ENCODE data around the gene KDM1B.

KDM1B gene

DNA sequence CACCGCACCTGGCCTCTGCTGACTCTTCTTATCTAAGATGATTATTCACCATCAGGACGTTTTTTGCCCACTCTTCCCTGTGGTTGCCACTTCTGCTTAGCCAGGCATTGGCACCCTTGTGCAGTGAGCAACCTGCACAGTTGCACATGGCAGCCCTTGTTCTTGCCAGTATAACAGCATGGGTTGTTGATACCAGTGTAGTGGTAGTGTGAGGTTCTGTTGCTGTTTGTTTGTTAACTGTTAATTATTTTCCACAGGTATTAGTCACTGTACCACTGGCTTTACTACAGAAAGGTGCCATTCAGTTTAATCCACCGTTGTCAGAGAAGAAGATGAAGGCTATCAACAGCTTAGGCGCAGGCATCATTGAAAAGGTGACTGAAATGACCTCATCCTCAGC, 57.0 kb downstream of the KDM1B start:
- TF ChIP-seq, protein P1, sequence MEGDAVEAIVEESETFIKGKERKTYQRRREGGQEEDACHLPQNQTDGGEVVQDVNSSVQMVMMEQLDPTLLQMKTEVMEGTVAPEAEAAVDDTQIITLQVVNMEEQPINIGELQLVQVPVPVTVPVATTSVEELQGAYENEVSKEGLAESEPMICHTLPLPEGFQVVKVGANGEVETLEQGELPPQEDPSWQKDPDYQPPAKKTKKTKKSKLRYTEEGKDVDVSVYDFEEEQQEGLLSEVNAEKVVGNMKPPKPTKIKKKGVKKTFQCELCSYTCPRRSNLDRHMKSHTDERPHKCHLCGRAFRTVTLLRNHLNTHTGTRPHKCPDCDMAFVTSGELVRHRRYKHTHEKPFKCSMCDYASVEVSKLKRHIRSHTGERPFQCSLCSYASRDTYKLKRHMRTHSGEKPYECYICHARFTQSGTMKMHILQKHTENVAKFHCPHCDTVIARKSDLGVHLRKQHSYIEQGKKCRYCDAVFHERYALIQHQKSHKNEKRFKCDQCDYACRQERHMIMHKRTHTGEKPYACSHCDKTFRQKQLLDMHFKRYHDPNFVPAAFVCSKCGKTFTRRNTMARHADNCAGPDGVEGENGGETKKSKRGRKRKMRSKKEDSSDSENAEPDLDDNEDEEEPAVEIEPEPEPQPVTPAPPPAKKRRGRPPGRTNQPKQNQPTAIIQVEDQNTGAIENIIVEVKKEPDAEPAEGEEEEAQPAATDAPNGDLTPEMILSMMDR (IDR thresholded peaks at IDR 0.05; ENCODE audit: low read depth, low read length, missing control alignments), result no peak
- no peak overlapping the region for H3K4me3 ChIP-seq (replicated peaks; ENCODE audit: low read depth, low read length)
- DNase-seq (ENCODE audit: extremely low read depth, low read depth), result no peak

DNA sequence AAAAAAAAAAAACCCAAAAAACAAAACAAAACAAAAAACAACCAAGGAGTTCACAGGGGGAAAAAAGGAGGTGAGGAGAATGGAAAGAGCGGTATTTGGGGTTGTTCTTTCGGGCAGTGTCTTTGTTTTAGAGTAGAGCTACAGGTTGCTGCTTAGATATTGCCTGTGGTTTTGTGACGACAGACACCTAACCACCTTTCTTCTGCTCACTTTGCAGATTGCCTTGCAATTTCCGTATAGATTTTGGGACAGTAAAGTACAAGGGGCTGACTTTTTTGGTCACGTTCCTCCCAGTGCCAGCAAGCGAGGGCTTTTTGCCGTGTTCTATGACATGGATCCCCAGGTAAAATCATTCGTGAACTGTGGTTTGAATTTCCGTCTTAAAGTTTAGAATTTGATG, 58.2 kb downstream of the KDM1B start:
- DNase-seq (ENCODE audit: extremely low read depth, low read depth), result no peak
- TF ChIP-seq, protein P1 (IDR thresholded peaks at IDR 0.05; ENCODE audit: low read depth, low read length, missing control alignments), result no peak
- no peak overlapping the region for H3K4me3 ChIP-seq (replicated peaks; ENCODE audit: low read depth, low read length)

DNA sequence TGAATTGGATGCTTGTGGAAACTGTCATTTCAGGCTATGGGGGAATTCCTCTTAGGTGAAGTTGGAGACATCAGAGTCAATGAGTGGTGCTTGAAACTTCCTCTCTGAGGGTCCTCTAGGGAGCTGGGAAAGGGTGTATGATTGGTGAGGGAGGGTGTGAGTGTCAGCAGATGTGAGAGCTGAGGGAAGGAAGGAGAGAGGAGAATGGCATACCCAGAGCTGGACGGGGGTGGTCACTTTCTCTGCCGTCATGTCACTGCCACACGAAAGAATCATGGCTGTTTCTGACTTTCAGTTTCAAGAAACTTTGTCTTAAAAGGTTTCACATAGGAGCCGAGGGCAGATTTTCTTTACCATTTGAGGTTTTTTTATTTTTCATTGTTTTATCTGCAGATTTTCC, 58.8 kb downstream of the KDM1B start:
- H3K4me3 ChIP-seq (replicated peaks; ENCODE audit: low read depth, low read length), result no peak overlapping the region

DNA sequence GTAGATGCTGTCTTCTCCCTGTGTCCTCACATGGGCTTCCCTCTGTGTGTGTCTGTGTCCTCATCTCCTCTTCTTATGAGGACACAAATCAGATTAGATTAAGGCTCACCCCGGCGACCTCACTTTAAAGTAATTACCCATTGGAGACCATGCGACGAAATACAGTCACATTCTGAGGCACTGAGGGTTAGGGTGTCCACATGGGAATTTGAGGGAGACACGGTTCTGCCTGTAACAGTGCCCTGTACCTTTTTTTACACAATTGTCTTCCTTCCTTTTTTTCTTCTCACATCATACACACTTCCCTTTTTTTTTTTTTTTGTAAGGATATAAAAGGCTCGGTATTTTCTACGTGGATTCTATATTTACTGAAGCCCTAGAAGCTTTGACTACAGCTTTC, 60.2 kb downstream of the KDM1B start:
- TF ChIP-seq, protein P1 (IDR thresholded peaks at IDR 0.05; ENCODE audit: low read depth, low read length, missing control alignments), result no peak
- no peak overlapping the region for H3K4me3 ChIP-seq (replicated peaks; ENCODE audit: low read depth, low read length)
- no peak for DNase-seq (ENCODE audit: extremely low read depth, low read depth)

More for the DNA sequence above, 58.8 kb downstream of the KDM1B start:
- DNase-seq (ENCODE audit: extremely low read depth, low read depth), result no peak
- TF ChIP-seq, protein P1 (IDR thresholded peaks at IDR 0.05; ENCODE audit: low read depth, low read length, missing control alignments), result no peak

DNA sequence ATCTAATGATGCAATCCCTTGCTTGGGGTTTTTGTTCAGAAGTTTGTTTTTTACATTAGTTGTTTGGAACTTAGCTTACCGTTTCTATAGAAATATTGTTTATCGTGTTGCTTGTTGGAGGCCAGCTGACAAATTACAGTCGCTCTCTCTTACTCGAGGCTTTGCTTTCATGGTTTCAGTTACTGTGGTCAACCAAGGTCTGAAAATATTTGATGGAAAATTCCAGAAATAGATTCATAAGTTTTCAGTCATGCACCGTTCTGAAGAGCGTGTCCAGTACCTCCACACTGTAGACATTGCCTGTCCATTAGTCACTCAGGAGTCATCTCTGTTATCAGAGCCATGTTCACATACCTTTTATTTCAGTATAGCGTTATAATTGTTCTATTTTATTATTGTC, 61.2 kb downstream of the KDM1B start:
- no peak for DNase-seq (ENCODE audit: extremely low read depth, low read depth)
- TF ChIP-seq, protein P1 (IDR thresholded peaks at IDR 0.05; ENCODE audit: low read depth, low read length, missing control alignments), result no peak
- H3K4me3 ChIP-seq (replicated peaks; ENCODE audit: low read depth, low read length), result no peak overlapping the region

DNA sequence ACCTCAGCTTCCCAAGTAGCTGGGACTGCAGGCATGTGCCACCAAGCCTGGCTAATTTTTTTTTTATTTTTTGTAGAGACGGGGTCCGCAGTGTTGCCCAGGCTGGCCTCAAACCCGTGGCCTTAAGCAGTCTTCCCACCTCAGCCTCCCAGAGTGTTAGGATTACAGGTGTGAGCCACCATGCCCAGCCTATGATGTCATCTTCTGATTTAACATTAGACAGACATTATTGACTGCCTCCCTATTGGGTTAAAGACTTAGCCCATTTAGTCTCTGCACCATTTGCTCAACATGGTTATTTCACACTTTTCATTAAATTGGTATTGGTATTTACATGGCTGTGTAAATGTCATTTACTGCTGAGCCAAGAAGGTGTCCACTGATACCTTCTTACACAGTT, 63.0 kb downstream of the KDM1B start:
- TF ChIP-seq, protein P1 (IDR thresholded peaks at IDR 0.05; ENCODE audit: low read depth, low read length, missing control alignments), result no peak
- H3K4me3 ChIP-seq (replicated peaks; ENCODE audit: low read depth, low read length), result no peak overlapping the region
- DNase-seq (ENCODE audit: extremely low read depth, low read depth), result no peak

DNA sequence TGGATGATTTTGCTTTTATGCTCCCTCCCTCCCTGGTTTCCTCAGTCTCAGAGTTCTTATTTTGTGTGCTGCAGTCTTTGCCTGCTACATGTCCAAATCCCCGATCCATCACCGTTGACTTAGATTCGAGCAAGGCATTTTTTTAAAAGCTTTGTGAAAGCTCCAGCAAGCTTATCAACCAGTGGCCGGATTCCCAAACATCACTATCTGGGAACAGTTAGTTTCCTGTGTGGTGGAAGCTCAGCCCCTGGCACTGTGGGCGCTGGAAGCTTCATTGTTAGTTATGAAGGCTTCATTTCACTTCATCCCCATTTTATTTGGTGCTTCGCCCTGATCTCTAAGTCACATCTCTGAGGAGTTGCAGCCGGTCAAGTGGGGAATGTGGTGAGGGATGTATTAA, 64.4 kb downstream of the KDM1B start:
- no peak overlapping the region for H3K4me3 ChIP-seq (replicated peaks; ENCODE audit: low read depth, low read length)
- TF ChIP-seq, protein P1 (IDR thresholded peaks at IDR 0.05; ENCODE audit: low read depth, low read length, missing control alignments), result no peak
- DNase-seq (ENCODE audit: extremely low read depth, low read depth), result no peak
